Measurements from ENCODE around the gene CD300LB. TPM values are rescaled to one million over a fixed set of nuclear protein-coding genes. Genes with fewer than 3 reads are reported as not detected.
A peak's percentile ranks its signal among the peaks of the same experiment; 100 is the strongest.

CD300LB gene
- total and polyA plus RNA-seq, 10 of the 15 experiments (the other 5 are each of a cell fraction or from before 2014, with no cell fraction given), result 0.08 to 0.57 (median 0.25) TPM; not detected in 4

DNA sequence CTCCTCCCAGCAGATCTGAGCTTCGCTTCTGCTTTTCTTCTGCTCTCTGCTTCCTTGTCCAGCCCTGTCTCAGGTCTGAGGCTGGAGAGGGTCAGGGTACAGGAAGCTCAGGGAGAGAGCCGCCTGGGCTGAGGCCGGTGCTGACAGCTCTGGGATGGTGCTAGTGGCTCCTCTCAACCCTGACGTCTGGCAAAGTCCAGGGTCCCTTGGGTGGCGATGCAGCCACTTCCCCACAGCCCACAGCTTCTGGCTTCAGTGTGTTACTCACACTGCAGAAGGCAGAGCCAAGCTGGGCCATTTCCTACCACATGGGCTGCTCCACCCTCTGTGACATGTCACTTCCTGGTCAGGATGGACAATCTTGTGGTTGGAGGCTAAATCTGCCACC, 14.6 kb upstream of the CD300LB start, which contains the start of gene CD300C:
TSS of gene CD300C (minus strand) at position 273 of the 388 bp plus-strand sequence. CDS start 333 bp downstream, outside the sequence.
- Histone ChIP-seq H3K9ac (ENCODE audit: control insufficient read depth, insufficient read depth, low read length) (no peak within 1 kb of the TSS), H2AFZ (ENCODE audit: control insufficient read depth, low read depth, low read length) (peak within 1 kb of the TSS; percentile 36), H3K4me3 (no peak within 1 kb of the TSS), H3K36me3 (ENCODE audit: control insufficient read depth in 2 of 2, insufficient read depth in 2 of 2, low read length in 1 of 2) (no peaks in the 10 kb centered on the region), H3K27ac (ENCODE audit: control insufficient read depth, insufficient read depth) (no peak within 1 kb of the TSS), H3K79me2 (ENCODE audit: control insufficient read depth, insufficient read depth, low read length) (no peaks in the 10 kb centered on the region), H3K4me2 (ENCODE audit: control insufficient read depth, insufficient read depth) (no peak within 1 kb of the TSS), H3K9me3 (replicated peaks; ENCODE audit: control insufficient read depth, insufficient read depth, low read length) (no peaks in the 10 kb centered on the region), H3K4me1 (ENCODE audit: control insufficient read depth, insufficient read depth, low read length) (no peaks in the 10 kb centered on the region), H3K27me3 (replicated peaks in 1 of 2; ENCODE audit: control insufficient read depth in 2 of 2, insufficient read depth in 2 of 2, low read length in 1 of 2) (no peaks in the 10 kb centered on the region; a peak in 1 of 4 replicates), H4K20me1 (ENCODE audit: control insufficient read depth, insufficient read depth) (no peaks in the 10 kb centered on the region)
- FAIRE-seq (no peak), ATAC-seq (peak; percentile 61), DNase-seq (ENCODE audit: low read depth, low spot score) (no peak)
- ChIA-PET CTCF (interaction anchor here (0.6 to 1.2 kb wide), 4 partner anchors 13 to 167 kb away, joined by 3 read pairs; no protein-coding TSS in a partner anchor), POLR2A (no interaction called here), RAD21 (ENCODE audit: unreplicated experiment) (interaction anchor here (1.1 kb wide), 1 partner anchor 192 kb away, joined by 3 read pairs; the partner anchor contains the start of gene RAB37), SMC1A (ENCODE audit: uncharacterized antibody, unreplicated experiment) (no interaction called here)
- intact Hi-C loops (cut with micrococcal nuclease; ENCODE audit: unreplicated experiment), result no loop called here
- in situ Hi-C loops (cut with MboI), result no loop called here
- 4% methylated on average over 5 of the region's 5 CpGs for WGBS (ENCODE audit: insufficient coverage, insufficient replicate concordance, low lambda C conversion rate, missing lambda C conversion rate)
- no TSS peak for BruUV-seq (replicated peaks)
- no peak for TF ChIP-seq BHLHE40 (IDR thresholded peaks at IDR 0.05; ENCODE audit: borderline replicate concordance in 1 of 2, low read depth in 2 of 2, low read length in 1 of 2)
- no peak for TF ChIP-seq STAT3 (IDR thresholded peaks at IDR 0.05; ENCODE audit: low read depth, low read length)
- TF ChIP-seq CBFB (IDR thresholded peaks at IDR 0.05; ENCODE audit: low read depth), result no peak
- no peak for TF ChIP-seq RAD51 (IDR thresholded peaks at IDR 0.05)
- no peak for TF ChIP-seq SPI1 (IDR thresholded peaks at IDR 0.05; ENCODE audit: borderline replicate concordance, insufficient read depth, low read depth, low read length)
- TF ChIP-seq SIN3A (IDR thresholded peaks at IDR 0.05; ENCODE audit: low read depth, low read length), result no peak
- TF ChIP-seq, protein P1, sequence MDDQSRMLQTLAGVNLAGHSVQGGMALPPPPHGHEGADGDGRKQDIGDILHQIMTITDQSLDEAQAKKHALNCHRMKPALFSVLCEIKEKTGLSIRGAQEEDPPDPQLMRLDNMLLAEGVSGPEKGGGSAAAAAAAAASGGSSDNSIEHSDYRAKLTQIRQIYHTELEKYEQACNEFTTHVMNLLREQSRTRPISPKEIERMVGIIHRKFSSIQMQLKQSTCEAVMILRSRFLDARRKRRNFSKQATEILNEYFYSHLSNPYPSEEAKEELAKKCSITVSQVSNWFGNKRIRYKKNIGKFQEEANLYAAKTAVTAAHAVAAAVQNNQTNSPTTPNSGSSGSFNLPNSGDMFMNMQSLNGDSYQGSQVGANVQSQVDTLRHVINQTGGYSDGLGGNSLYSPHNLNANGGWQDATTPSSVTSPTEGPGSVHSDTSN (IDR thresholded peaks at IDR 0.05; ENCODE audit: insufficient replicate concordance, low read depth, low read length), result no peak
- TF ChIP-seq KLF5 (IDR thresholded peaks at IDR 0.05; ENCODE audit: partially characterized antibody), result no peak
- TF ChIP-seq KDM1A (IDR thresholded peaks at IDR 0.05; ENCODE audit: borderline replicate concordance), result no peak
- TF ChIP-seq, protein P2, sequence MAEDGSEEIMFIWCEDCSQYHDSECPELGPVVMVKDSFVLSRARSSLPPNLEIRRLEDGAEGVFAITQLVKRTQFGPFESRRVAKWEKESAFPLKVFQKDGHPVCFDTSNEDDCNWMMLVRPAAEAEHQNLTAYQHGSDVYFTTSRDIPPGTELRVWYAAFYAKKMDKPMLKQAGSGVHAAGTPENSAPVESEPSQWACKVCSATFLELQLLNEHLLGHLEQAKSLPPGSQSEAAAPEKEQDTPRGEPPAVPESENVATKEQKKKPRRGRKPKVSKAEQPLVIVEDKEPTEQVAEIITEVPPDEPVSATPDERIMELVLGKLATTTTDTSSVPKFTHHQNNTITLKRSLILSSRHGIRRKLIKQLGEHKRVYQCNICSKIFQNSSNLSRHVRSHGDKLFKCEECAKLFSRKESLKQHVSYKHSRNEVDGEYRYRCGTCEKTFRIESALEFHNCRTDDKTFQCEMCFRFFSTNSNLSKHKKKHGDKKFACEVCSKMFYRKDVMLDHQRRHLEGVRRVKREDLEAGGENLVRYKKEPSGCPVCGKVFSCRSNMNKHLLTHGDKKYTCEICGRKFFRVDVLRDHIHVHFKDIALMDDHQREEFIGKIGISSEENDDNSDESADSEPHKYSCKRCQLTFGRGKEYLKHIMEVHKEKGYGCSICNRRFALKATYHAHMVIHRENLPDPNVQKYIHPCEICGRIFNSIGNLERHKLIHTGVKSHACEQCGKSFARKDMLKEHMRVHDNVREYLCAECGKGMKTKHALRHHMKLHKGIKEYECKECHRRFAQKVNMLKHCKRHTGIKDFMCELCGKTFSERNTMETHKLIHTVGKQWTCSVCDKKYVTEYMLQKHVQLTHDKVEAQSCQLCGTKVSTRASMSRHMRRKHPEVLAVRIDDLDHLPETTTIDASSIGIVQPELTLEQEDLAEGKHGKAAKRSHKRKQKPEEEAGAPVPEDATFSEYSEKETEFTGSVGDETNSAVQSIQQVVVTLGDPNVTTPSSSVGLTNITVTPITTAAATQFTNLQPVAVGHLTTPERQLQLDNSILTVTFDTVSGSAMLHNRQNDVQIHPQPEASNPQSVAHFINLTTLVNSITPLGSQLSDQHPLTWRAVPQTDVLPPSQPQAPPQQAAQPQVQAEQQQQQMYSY (CRISPR knock-in tag; IDR thresholded peaks at IDR 0.05), result no peak
- TF ChIP-seq, protein P3, sequence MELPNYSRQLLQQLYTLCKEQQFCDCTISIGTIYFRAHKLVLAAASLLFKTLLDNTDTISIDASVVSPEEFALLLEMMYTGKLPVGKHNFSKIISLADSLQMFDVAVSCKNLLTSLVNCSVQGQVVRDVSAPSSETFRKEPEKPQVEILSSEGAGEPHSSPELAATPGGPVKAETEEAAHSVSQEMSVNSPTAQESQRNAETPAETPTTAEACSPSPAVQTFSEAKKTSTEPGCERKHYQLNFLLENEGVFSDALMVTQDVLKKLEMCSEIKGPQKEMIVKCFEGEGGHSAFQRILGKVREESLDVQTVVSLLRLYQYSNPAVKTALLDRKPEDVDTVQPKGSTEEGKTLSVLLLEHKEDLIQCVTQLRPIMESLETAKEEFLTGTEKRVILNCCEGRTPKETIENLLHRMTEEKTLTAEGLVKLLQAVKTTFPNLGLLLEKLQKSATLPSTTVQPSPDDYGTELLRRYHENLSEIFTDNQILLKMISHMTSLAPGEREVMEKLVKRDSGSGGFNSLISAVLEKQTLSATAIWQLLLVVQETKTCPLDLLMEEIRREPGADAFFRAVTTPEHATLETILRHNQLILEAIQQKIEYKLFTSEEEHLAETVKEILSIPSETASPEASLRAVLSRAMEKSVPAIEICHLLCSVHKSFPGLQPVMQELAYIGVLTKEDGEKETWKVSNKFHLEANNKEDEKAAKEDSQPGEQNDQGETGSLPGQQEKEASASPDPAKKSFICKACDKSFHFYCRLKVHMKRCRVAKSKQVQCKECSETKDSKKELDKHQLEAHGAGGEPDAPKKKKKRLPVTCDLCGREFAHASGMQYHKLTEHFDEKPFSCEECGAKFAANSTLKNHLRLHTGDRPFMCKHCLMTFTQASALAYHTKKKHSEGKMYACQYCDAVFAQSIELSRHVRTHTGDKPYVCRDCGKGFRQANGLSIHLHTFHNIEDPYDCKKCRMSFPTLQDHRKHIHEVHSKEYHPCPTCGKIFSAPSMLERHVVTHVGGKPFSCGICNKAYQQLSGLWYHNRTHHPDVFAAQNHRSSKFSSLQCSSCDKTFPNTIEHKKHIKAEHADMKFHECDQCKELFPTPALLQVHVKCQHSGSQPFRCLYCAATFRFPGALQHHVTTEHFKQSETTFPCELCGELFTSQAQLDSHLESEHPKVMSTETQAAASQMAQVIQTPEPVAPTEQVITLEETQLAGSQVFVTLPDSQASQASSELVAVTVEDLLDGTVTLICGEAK (IDR thresholded peaks at IDR 0.05; ENCODE audit: borderline replicate concordance), result no peak
- no peak for TF ChIP-seq HDAC2 (IDR thresholded peaks at IDR 0.05)
- no peak for TF ChIP-seq RB1 (IDR thresholded peaks at IDR 0.05; ENCODE audit: borderline replicate concordance)
- TF ChIP-seq, protein P4, sequence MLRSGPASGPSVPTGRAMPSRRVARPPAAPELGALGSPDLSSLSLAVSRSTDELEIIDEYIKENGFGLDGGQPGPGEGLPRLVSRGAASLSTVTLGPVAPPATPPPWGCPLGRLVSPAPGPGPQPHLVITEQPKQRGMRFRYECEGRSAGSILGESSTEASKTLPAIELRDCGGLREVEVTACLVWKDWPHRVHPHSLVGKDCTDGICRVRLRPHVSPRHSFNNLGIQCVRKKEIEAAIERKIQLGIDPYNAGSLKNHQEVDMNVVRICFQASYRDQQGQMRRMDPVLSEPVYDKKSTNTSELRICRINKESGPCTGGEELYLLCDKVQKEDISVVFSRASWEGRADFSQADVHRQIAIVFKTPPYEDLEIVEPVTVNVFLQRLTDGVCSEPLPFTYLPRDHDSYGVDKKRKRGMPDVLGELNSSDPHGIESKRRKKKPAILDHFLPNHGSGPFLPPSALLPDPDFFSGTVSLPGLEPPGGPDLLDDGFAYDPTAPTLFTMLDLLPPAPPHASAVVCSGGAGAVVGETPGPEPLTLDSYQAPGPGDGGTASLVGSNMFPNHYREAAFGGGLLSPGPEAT (IDR thresholded peaks at IDR 0.05; ENCODE audit: low read depth), result no peak

Data from GM12878 (cell line).